GM21515 (cell line): Measurements from ENCODE around the gene FAM90A1.
"Not testable (repeated sequence)": the region's sequence is repeated elsewhere in the genome, so short reads cannot be mapped to it uniquely, and the experiment has no call there.

Source experiments
- ATAC-seq: cut with Tn5 transposase; IDR thresholded peaks from one replicate; pipeline ENCODE4 v1.9.1; 2021; ENCODE audit not compliant: unreplicated experiment

The FAM90A1 gene

GRCh38 chr12:8226992-8227731, at the start of gene FAM90A1:
TSS of gene FAM90A1 (minus strand) at chr12:8227618. CDS start at chr12:8224832, 2,786 bp downstream.
- ATAC-seq: not testable (repeated sequence)

- not testable (repeated sequence) for ATAC-seq
Measured at GRCh38 chr12:8276397-8276796, 49.0 kb upstream of the FAM90A1 start.

- ATAC-seq: not testable (repeated sequence)
Measured at GRCh38 chr12:8266706-8267105, 39.3 kb upstream of the FAM90A1 start.

GRCh38 chr12:8264236-8264635, 36.8 kb upstream of the FAM90A1 start:
- ATAC-seq: not testable (repeated sequence)

- ATAC-seq: not testable (repeated sequence)
Measured at GRCh38 chr12:8261111-8261554, 33.7 kb upstream of the FAM90A1 start.

- ATAC-seq: not testable (repeated sequence)
Measured at GRCh38 chr12:8256356-8256755, 28.9 kb upstream of the FAM90A1 start.

- ATAC-seq: not testable (repeated sequence)
Measured at GRCh38 chr12:8254705-8255104, 27.3 kb upstream of the FAM90A1 start.

GRCh38 chr12:8252056-8252818, 24.8 kb upstream of the FAM90A1 start:
- not testable (repeated sequence) for ATAC-seq

GRCh38 chr12:8251616-8252015, 24.2 kb upstream of the FAM90A1 start:
- not testable (repeated sequence) for ATAC-seq

GRCh38 chr12:8246941-8247535, 19.6 kb upstream of the FAM90A1 start:
- not testable (repeated sequence) for ATAC-seq

- not testable (repeated sequence) for ATAC-seq
Measured at GRCh38 chr12:8243682-8244161, 16.3 kb upstream of the FAM90A1 start.

- peak; percentile 81 for ATAC-seq
Measured at GRCh38 chr12:8242880-8243681, 15.7 kb upstream of the FAM90A1 start.

- ATAC-seq: not testable (repeated sequence)
Measured at GRCh38 chr12:8242622-8242879, 15.1 kb upstream of the FAM90A1 start.

GRCh38 chr12:8241917-8242621, 14.7 kb upstream of the FAM90A1 start:
- ATAC-seq: not testable (repeated sequence)

- ATAC-seq: not testable (repeated sequence)
Measured at GRCh38 chr12:8240340-8241114, 13.1 kb upstream of the FAM90A1 start.

- not testable (repeated sequence) for ATAC-seq
Measured at GRCh38 chr12:8237031-8237430, 9.6 kb upstream of the FAM90A1 start.

- ATAC-seq: not testable (repeated sequence)
Measured at GRCh38 chr12:8235316-8236157, 8.1 kb upstream of the FAM90A1 start.

GRCh38 chr12:8234746-8235145, 7.3 kb upstream of the FAM90A1 start:
- not testable (repeated sequence) for ATAC-seq
